NCI-H2171 treated with DMSO at 0.1 percent for 48 hours (cell line): ENCODE measurements around the gene TNS1.
A peak's percentile ranks its signal among the peaks of the same experiment; 100 is the strongest.

Experiments
- DNase-seq: peaks from one replicate; lab custom pipeline; 2025; lab: John Stamatoyannopoulos, UW

The TNS1 gene

GRCh38 chr2:217942731-217943335 is 60.0 kb downstream of the TNS1 start:
- DNase-seq: no peak

GRCh38 chr2:217941886-217942728 is 60.7 kb downstream of the TNS1 start:
- DNase-seq: no peak

GRCh38 chr2:217941339-217941738 is 61.5 kb downstream of the TNS1 start:
- no peak for DNase-seq

GRCh38 chr2:217940261-217941220 is 62.3 kb downstream of the TNS1 start:
- no peak for DNase-seq

- DNase-seq: no peak
These were observed 63.1 kb downstream of the TNS1 start for GRCh38 chr2:217939629-217940245.

GRCh38 chr2:217939220-217939619 is 63.6 kb downstream of the TNS1 start:
- DNase-seq: no peak

- no peak for DNase-seq
These were observed 64.8 kb downstream of the TNS1 start for GRCh38 chr2:217938036-217938435.

GRCh38 chr2:217937446-217937845 is 65.3 kb downstream of the TNS1 start:
- DNase-seq: no peak

GRCh38 chr2:217936952-217937351 is 65.8 kb downstream of the TNS1 start:
- no peak for DNase-seq

- no peak for DNase-seq
These were observed 66.7 kb downstream of the TNS1 start for GRCh38 chr2:217935901-217936684.

- DNase-seq: no peak
These were observed 67.4 kb downstream of the TNS1 start for GRCh38 chr2:217935235-217935879.

GRCh38 chr2:217934321-217935131 is 68.3 kb downstream of the TNS1 start:
- no peak for DNase-seq

- DNase-seq: peak; percentile 86
These were observed 69.2 kb downstream of the TNS1 start for GRCh38 chr2:217933617-217933993.

GRCh38 chr2:217932803-217933616 is 69.8 kb downstream of the TNS1 start:
- peak; percentile 98 for DNase-seq

GRCh38 chr2:217931846-217932560 is 70.8 kb downstream of the TNS1 start:
- peak; percentile 45 for DNase-seq

- peak; percentile 60 for DNase-seq
These were observed 71.8 kb downstream of the TNS1 start for GRCh38 chr2:217930761-217931563.
